ENCODE measurements around the gene SLCO2A1. TPM values are rescaled to one million over a fixed set of nuclear protein-coding genes. Genes with fewer than 3 reads are reported as not detected.

The SLCO2A1 gene
- total and polyA plus RNA-seq, 2 donors (not counting 1 experiment from before 2014, with no cell fraction given) = not detected

- POLR2A ChIA-PET = no interaction called here
- Histone ChIP-seq H3K36me3 (replicated peaks in 1 of 2; ENCODE audit: control extremely low read depth in 1 of 2, control insufficient read depth in 1 of 2, extremely low read depth in 1 of 2, insufficient read depth in 2 of 2, low read length in 1 of 2) (no peaks in the 10 kb centered on the region), H3K4me1 (ENCODE audit: control insufficient read depth in 2 of 2, insufficient read depth in 2 of 2, low read length in 2 of 2) (no peaks in the 10 kb centered on the region), H3K27me3 (replicated peaks in 1 of 4; ENCODE audit: control extremely low read depth in 1 of 4, control insufficient read depth in 3 of 4, insufficient read depth in 4 of 4, low read length in 3 of 4) (peaks cover 0 to 5% (median 2%) of the 10 kb centered on the region in 4 experiments), H3K79me2 (ENCODE audit: control insufficient read depth, insufficient read depth, low read length) (no peaks in the 10 kb centered on the region), H3K9ac (ENCODE audit: low read length) (no peak overlapping the region), H3K4me3 (ENCODE audit: control extremely low read depth in 1 of 5, extremely low read depth in 1 of 5, insufficient read depth in 1 of 5, low read depth in 2 of 5, low read length in 4 of 5) (no peak overlapping the region), H3K4me2 (replicated peaks; ENCODE audit: low read depth, low read length, poor library complexity, severe bottlenecking) (no peak overlapping the region), H3K9me3 (ENCODE audit: control extremely low read depth in 1 of 3, control insufficient read depth in 2 of 3, insufficient read depth in 1 of 3, low read length in 2 of 3) (no peaks in the 10 kb centered on the region), H2AFZ (ENCODE audit: insufficient read depth, low read depth, low read length, poor library complexity, severe bottlenecking) (no peak overlapping the region), H3K27ac (ENCODE audit: low read length in 2 of 2) (no peak overlapping the region), H4K20me1 (ENCODE audit: control insufficient read depth, insufficient read depth, low read length, poor library complexity, severe bottlenecking) (no peaks in the 10 kb centered on the region)
- Mint-ChIP-seq H3K9me3 (ENCODE audit: insufficient read depth) (no peaks in the 10 kb centered on the region), H3K27me3 (peaks cover 15% of the 10 kb centered on the region), H3K27ac (no peak overlapping the region), H3K4me1 (no peaks in the 10 kb centered on the region), H3K4me3 (no peak overlapping the region)
- CTCF ChIA-PET = no interaction called here
- intact Hi-C loops (cut with micrococcal nuclease) = no loop called here
- ATAC-seq (ENCODE audit: low read depth) (no peak), DNase-seq (no peak)
- 65% methylated on average over 4 of the region's 8 CpGs for WGBS (ENCODE audit: insufficient coverage)
- no peak for TF ChIP-seq EZH2 (IDR thresholded peaks at IDR 0.05; ENCODE audit: borderline replicate concordance, insufficient read depth, low read depth, low read length, poor library complexity, severe bottlenecking)
- TF ChIP-seq CTCF (IDR thresholded peaks at IDR 0.05) = no peak
Measured at GRCh38 chr3:133987136-133987535, 42.6 kb downstream of the SLCO2A1 start.

GRCh38 chr3:133986311-133986710 lies 43.4 kb downstream of the SLCO2A1 start:
- ChIA-PET CTCF (interaction anchor here (0.7 kb wide), 1 partner anchor 9 kb away, joined by 3 read pairs; no protein-coding TSS in a partner anchor), POLR2A (no interaction called here)
- no peaks in the 10 kb centered on the region for H3K9me3 ChIP-seq (ENCODE audit: control extremely low read depth in 1 of 3, control insufficient read depth in 2 of 3, insufficient read depth in 1 of 3, low read length in 2 of 3)
- no peaks in the 10 kb centered on the region for H3K79me2 ChIP-seq (ENCODE audit: control insufficient read depth, insufficient read depth, low read length)
- 0% methylated on average over 1 of the region's 6 CpGs for WGBS (ENCODE audit: insufficient coverage)
- no peak overlapping the region for H2AFZ ChIP-seq (ENCODE audit: insufficient read depth, low read depth, low read length, poor library complexity, severe bottlenecking)
- Mint-ChIP-seq H3K27ac (no peak overlapping the region), H3K9me3 (ENCODE audit: insufficient read depth) (no peaks in the 10 kb centered on the region), H3K27me3 (peaks cover 15% of the 10 kb centered on the region), H3K4me3 (no peak overlapping the region), H3K4me1 (no peaks in the 10 kb centered on the region)
- ATAC-seq (ENCODE audit: low read depth) = no peak
- no peak overlapping the region for H3K4me3 ChIP-seq (ENCODE audit: control extremely low read depth in 1 of 5, extremely low read depth in 1 of 5, insufficient read depth in 1 of 5, low read depth in 2 of 5, low read length in 4 of 5)
- H3K36me3 ChIP-seq (replicated peaks in 1 of 2; ENCODE audit: control extremely low read depth in 1 of 2, control insufficient read depth in 1 of 2, extremely low read depth in 1 of 2, insufficient read depth in 2 of 2, low read length in 1 of 2) = no peaks in the 10 kb centered on the region
- H3K9ac ChIP-seq (ENCODE audit: low read length) = no peak overlapping the region
- no peak overlapping the region for H3K27ac ChIP-seq (ENCODE audit: low read length in 2 of 2)
- TF ChIP-seq CTCF (IDR thresholded peaks at IDR 0.05) (no peak), EZH2 (IDR thresholded peaks at IDR 0.05; ENCODE audit: borderline replicate concordance, insufficient read depth, low read depth, low read length, poor library complexity, severe bottlenecking) (no peak)
- H4K20me1 ChIP-seq (ENCODE audit: control insufficient read depth, insufficient read depth, low read length, poor library complexity, severe bottlenecking) = no peaks in the 10 kb centered on the region
- H3K4me2 ChIP-seq (replicated peaks; ENCODE audit: low read depth, low read length, poor library complexity, severe bottlenecking) = no peak overlapping the region
- peaks cover 0 to 5% (median 0%) of the 10 kb centered on the region in 4 experiments for H3K27me3 ChIP-seq (replicated peaks in 1 of 4; ENCODE audit: control extremely low read depth in 1 of 4, control insufficient read depth in 3 of 4, insufficient read depth in 4 of 4, low read length in 3 of 4)
- no peaks in the 10 kb centered on the region for H3K4me1 ChIP-seq (ENCODE audit: control insufficient read depth in 2 of 2, insufficient read depth in 2 of 2, low read length in 2 of 2)
- DNase-seq = no peak
- intact Hi-C loops (cut with micrococcal nuclease) = no loop called here
